Common myeloid progenitor, CD34-positive (primary cell): ENCODE results near the gene MAPK8IP2.
"Not testable (repeated sequence)": the region's sequence is repeated elsewhere in the genome, so short reads cannot be mapped to it uniquely, and the experiment has no call there.

Experiments
- CTCF ChIA-PET: fragments of 350-600 bp; sonication (Branson Sonifier 250); formaldehyde crosslinking; loops from one replicate; lab custom pipeline; 2021; ENCODE audit warnings: antibody characterized with exemption; lab: Charles Lee
- POLR2A ChIA-PET: fragments of 350-600 bp; sonication (Branson Sonifier 250); formaldehyde crosslinking; loops from one replicate; lab custom pipeline; 2021; ENCODE audit warnings: antibody characterized with exemption; lab: Charles Lee
- DNase-seq, 3 donors: peaks; one replicate each; pipeline versions ENCODE4 v3.0.0 to v3.0.0-alpha.2; 2013
- H3K27ac ChIP-seq, 2 experiments: 1 replicate in 1 of 2; 2 replicates in 1 of 2; pipeline ENCODE4 v1.7.0; 2013; ENCODE audit warnings: inconsistent platforms in 2 of 2, low read length in 2 of 2, mild to moderate bottlenecking in 2 of 2, low read depth in 1 of 2, moderate library complexity in 1 of 2; ENCODE audit not compliant: severe bottlenecking in 2 of 2, insufficient read depth in 1 of 2, poor library complexity in 1 of 2
- H3K27me3 ChIP-seq, 5 experiments: replicated peaks in 2 of 5; 1 replicate in 3 of 5; 2 replicates in 2 of 5; pipeline versions ENCODE4 v1.6.1 to v1.7.0; 2013; ENCODE audit warnings: low read length in 4 of 5, mild to moderate bottlenecking in 2 of 5, moderate library complexity in 2 of 5, inconsistent platforms in 1 of 5; ENCODE audit not compliant: insufficient read depth in 5 of 5, control insufficient read depth in 4 of 5
- H3K36me3 ChIP-seq, 4 experiments: 1 replicate in 2 of 4; 2 replicates in 2 of 4; pipeline versions ENCODE4 v1.6.1 to v1.7.0; 2013; ENCODE audit warnings: low read length in 3 of 4, control low read depth in 1 of 4, mild to moderate bottlenecking in 1 of 4; ENCODE audit not compliant: control insufficient read depth in 4 of 4, insufficient read depth in 4 of 4
- H3K4me1 ChIP-seq, 4 experiments: 1 replicate in 3 of 4; 2 replicates in 1 of 4; pipeline versions ENCODE4 v1.6.1 to v1.7.1; 2013; ENCODE audit warnings: low read length in 3 of 4, mild to moderate bottlenecking in 3 of 4, control low read depth in 1 of 4, inconsistent platforms in 1 of 4, moderate library complexity in 1 of 4; ENCODE audit not compliant: control insufficient read depth in 4 of 4, insufficient read depth in 4 of 4; ENCODE audit errors: control extremely low read depth in 1 of 4
- H3K4me3 ChIP-seq, 7 experiments: 1 replicate in 4 of 7; 2 replicates in 3 of 7; pipeline versions ENCODE4 v1.5.1 to v1.7.0; 2013; ENCODE audit warnings: mild to moderate bottlenecking in 7 of 7, low read length in 6 of 7, moderate library complexity in 6 of 7, inconsistent platforms in 2 of 7, low read depth in 2 of 7, control low read depth in 1 of 7; ENCODE audit not compliant: insufficient read depth in 4 of 7, control insufficient read depth in 1 of 7; ENCODE audit errors: extremely low read depth in 1 of 7
- H3K9me3 ChIP-seq, 5 experiments: 1 replicate in 4 of 5; 2 replicates in 1 of 5; pipeline versions ENCODE4 v1.6.1 to v1.7.1; 2013; ENCODE audit warnings: low read length in 4 of 5, mild to moderate bottlenecking in 2 of 5, inconsistent platforms in 1 of 5, low read depth in 1 of 5, moderate library complexity in 1 of 5; ENCODE audit not compliant: control insufficient read depth in 4 of 5, insufficient read depth in 2 of 5; ENCODE audit errors: control extremely low read depth in 1 of 5
- WGBS: methylation state at CpG from one replicate; pipeline ENCODE4 v1.1.5; 2013; ENCODE audit not compliant: insufficient coverage; 5-methylcytosine and 5-hydroxymethylcytosine counted together

The MAPK8IP2 gene

DNA sequence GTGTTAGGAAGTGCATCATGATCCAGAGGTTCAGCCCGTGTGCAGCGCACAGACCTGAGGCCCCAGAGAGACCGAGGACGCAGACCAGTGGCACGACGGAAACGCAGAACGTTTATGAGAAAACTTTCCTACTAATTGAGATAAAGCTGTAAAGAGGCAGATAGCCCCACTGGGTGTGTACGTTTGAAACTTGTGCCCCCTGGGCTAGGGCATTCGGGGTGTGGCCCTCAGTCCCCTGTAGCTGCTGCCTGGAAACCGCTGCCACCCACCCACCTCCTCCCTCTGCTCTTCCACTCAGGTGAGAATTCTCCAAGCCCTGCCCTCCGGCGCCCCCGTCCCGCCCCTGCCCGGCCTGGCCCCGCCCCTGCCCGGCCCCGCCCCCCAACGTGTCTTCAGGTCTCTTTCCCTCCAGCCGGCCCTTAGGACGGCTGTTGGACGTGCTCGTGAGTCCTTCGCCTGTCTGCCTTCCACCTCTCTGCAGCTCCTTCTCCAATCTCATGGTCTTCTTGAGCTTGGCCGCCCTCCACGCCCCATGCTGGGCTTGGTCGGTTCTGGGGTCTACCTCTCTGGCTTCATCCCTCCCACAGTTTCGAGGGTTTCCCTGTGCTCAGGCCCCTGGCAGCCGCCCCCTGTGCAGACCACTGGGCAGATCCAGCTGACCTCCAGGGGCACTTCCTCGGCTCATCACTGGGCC is 12.1 kb downstream of the MAPK8IP2 start:
- POLR2A ChIA-PET, result no interaction called here

DNA sequence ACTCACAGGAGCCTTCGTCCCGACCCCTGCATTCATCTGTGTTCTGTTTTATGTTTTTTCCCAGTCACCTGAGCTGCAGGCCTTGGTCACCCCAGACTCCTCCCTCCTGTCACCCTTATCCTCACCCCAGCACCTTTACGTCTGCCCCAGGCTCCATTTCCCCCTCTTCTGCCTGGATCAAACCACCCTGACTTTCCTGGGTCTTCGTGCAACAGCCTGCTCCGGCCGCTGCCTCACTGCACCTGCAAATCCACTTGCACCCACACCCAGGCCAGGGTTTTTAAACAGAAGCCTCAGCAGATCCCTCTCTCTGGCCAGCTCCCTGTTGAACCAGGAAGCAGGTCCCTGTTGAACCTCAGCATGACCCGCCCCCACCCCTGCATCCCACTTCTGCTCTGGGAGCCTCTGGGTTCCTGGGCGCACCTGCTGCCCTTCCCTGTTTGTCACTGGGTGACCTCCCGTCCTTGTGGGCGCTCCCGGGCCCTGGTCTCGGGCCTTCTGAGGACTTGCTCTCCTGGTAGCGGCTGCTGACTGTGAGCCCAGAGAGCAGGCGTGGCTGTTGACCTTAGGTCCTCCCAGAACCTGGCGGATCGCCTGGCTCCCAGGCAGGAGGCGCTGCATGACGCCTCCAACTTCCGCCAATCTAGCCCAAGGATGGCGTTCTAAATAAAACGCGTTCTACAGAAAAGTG is 12.8 kb downstream of the MAPK8IP2 start:
- Histone ChIP-seq H3K36me3 (no peaks in the 10 kb centered on the region), H3K27ac (no peak overlapping the region), H3K4me3 (no peak overlapping the region), H3K4me1 (no peaks in the 10 kb centered on the region), H3K27me3 (peaks cover 0 to 38% (median 6%) of the 10 kb centered on the region in 5 experiments), H3K9me3 (no peaks in the 10 kb centered on the region)
- ChIA-PET POLR2A (no interaction called here), CTCF (interaction anchor here (0.6 to 1.3 kb wide), 2 partner anchors 9 to 45 kb away, joined by 3 read pairs; no protein-coding TSS in a partner anchor)
- WGBS, result 91% methylated on average over 21 of the region's 22 CpGs
- DNase-seq, result peak in 1 of 3 donors; percentile 26

More for the DNA sequence above, 12.1 kb downstream of the MAPK8IP2 start:
- H3K4me1 ChIP-seq, result no peaks in the 10 kb centered on the region
- H3K9me3 ChIP-seq, result no peaks in the 10 kb centered on the region
- H3K36me3 ChIP-seq, result no peaks in the 10 kb centered on the region
- DNase-seq, result peak in 1 of 3 donors; percentile 19
- CTCF ChIA-PET, result interaction anchor here (0.9 to 1.3 kb wide), 4 partner anchors 8 to 72 kb away, joined by 3 to 8 read pairs (median 3); no protein-coding TSS in a partner anchor
- no peak overlapping the region for H3K4me3 ChIP-seq
- H3K27ac ChIP-seq, result no peak overlapping the region
- WGBS, result 55% methylated on average over 22 of the region's 31 CpGs
- peaks cover 0 to 43% (median 6%) of the 10 kb centered on the region in 5 experiments for H3K27me3 ChIP-seq

DNA sequence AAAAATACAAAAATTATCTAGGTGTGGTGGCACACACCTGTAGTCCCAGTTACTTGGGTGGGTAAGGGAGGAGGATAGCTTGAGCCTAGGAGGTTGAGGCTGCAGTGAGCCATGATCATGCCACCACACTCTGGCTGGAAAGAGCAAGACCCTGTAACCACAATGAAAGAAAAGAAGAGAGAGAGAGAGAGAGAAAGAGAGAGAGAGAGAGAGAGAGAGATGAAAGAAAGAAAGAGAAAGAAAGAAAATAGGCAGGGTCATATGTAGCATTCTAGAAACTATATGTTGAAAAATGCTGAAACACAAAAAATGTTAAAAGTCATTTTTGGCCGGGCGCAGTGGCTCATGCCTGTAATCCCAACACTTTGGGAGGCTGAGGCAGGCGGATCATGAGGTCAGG is 13.7 kb downstream of the MAPK8IP2 start:
- H3K4me1 ChIP-seq, POLR2A ChIA-PET, H3K4me3 ChIP-seq, DNase-seq, H3K27ac ChIP-seq, H3K36me3 ChIP-seq, H3K9me3 ChIP-seq: not testable (repeated sequence)
- H3K27me3 ChIP-seq, result peaks cover 0 to 38% (median 6%) of the 10 kb centered on the region in 5 experiments
- CTCF ChIA-PET, result interaction anchor here (0.6 kb wide), 1 partner anchor 46 kb away, joined by 3 read pairs; no protein-coding TSS in a partner anchor
- WGBS, result 100% methylated on average over 1 of the region's 3 CpGs

DNA sequence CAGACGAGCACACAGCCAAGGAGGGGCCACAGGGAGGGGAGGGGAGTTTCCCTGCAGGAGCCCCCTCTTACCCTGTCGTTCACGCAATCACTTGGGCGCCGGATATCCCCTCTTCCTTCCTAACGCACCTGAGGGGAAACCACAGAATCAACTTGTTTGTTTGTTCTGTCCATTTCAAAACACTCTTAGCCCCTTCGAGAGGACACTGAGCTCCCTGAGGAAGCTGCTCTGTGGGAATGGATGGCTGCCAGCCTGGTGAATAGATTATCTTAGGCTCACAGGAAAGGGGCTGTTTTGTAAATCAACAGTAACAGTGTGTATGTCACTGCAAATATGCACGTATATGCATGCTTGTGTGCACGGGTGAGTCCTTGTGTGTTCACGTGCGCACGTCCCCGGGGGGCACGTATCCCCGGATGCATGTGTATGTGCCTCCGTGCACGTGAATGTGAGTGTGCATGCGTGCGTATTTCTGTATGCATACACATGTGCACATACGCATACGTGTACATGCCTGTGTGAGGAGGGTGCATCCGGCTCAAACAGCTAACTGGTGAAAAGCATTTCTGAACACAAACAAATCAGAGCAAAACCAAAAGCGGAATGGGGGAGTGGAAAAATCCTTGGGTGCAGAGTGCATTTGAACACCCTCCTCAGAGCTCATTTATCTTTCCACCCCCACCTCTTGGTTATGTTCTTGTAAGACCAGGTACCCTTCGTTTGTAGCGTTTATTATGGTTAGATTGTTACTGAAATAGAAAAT is 20.2 kb downstream of the MAPK8IP2 start:
- Histone ChIP-seq H3K4me1 (peaks cover 13 to 35% (median 29%) of the 10 kb centered on the region in 4 experiments), H3K4me3 (peak overlapping the region in 6 of 7 experiments; percentile 61 to 82 (median 66)), H3K9me3 (no peaks in the 10 kb centered on the region), H3K27ac (no peak overlapping the region), H3K27me3 (no peaks in the 10 kb centered on the region), H3K36me3 (peaks cover 2 to 11% (median 4%) of the 10 kb centered on the region in 4 experiments)
- peak; percentile 74 to 92 (median 88) for DNase-seq
- 0% methylated on average over 9 of the region's 25 CpGs for WGBS
- ChIA-PET CTCF (interaction anchor here (0.7 to 2.6 kb wide), 40 partner anchors 9 to 375 kb away, joined by 3 to 15 read pairs (median 4); partner anchors contain the start of genes CPT1B, SCO2, SHANK3 and SYCE3), POLR2A (interaction anchor here (0.7 to 1.8 kb wide), 4 partner anchors 19 to 95 kb away, joined by 3 to 15 read pairs (median 5); partner anchors contain the start of genes SCO2 and SHANK3)

DNA sequence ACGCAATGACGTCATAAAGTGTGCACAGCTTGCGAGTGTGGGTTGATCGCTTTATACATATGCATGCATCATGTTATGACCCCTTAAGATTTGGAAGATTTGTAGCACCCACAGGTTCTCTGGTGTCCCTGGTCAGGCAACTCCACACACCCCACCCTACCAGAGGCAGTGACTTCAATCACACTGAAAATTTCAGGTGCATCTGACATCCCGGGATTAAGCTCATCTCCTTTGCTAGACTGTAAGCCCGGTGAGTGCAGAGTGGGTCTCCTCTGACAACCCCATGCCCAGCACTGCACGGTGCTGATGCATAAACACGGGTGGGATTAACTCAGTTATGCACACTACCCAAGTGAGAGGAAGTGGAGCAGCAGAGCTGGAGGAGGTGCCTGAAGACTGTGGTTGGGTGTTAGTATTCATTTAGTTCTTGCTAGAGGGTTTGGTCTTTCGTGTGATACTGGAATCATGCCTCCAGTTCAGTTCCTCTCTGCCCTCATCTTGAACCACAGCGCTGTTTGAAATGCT is 20.8 kb downstream of the MAPK8IP2 start:
- Histone ChIP-seq H3K4me3 (peak overlapping the region; percentile 0 to 82 (median 64)), H3K27me3 (no peaks in the 10 kb centered on the region), H3K9me3 (no peaks in the 10 kb centered on the region), H3K27ac (peak overlapping the region; percentile 33 to 68), H3K4me1 (peaks cover 13 to 35% (median 29%) of the 10 kb centered on the region in 4 experiments), H3K36me3 (peaks cover 2 to 11% (median 6%) of the 10 kb centered on the region in 4 experiments)
- peak; percentile 38 to 83 (median 77) for DNase-seq
- CTCF ChIA-PET, result interaction anchor here (0.8 to 2.6 kb wide), 28 partner anchors 9 to 164 kb away, joined by 3 to 15 read pairs (median 4); partner anchors contain the start of genes CPT1B, SCO2, SHANK3 and SYCE3
- POLR2A ChIA-PET, result interaction anchor here (1.7 to 1.8 kb wide), 2 partner anchors 51 to 96 kb away, joined by 6 to 15 read pairs; partner anchors contain the start of genes SCO2 and SHANK3
- WGBS, result 0% methylated on average over 5 of the region's 10 CpGs

DNA sequence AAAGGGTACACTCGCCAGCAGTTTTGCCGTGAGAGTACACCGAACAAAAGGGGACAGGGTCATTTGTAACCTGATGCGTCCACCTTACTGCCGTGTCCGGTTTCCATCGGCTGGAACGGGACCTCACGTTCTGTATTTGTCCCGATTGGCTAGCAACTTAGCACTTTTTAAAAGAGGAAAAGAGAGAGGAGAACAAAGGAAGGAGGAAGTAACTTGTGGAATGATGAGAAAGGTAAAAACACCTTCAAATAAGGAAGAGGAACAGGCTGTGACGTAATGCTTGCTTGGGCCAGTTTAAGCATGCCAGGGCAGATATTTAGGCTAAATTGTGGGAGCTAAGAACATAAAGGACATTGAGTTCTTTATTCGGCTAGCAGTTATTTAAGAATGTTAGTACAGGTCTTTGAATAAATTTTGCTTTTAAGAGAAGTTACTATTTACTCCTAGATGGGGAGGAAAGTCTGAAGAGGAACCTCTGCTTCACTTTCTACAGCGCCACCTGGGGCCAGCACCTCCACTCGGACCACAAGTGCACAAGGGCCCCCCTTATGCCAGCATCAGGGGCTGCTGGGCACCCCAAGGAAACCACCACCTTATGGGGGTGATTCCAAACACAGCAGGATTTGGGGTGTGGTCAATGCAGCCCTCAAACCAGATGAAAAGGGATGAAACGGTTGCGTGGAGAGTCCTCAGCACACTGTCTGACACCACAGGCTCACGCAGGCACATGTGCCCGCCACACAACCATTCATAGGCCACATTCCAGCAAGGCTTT is 21.5 kb downstream of the MAPK8IP2 start:
- ChIA-PET POLR2A (no interaction called here), CTCF (interaction anchor here (0.8 to 2.6 kb wide), 14 partner anchors 9 to 125 kb away, joined by 3 to 15 read pairs (median 5); partner anchors contain the start of genes CPT1B and SYCE3)
- H3K4me3 ChIP-seq, result peak overlapping the region; percentile 0 to 82 (median 64)
- H3K4me1 ChIP-seq, result peaks cover 13 to 35% (median 30%) of the 10 kb centered on the region in 4 experiments
- H3K9me3 ChIP-seq, result no peaks in the 10 kb centered on the region
- H3K27me3 ChIP-seq, result no peaks in the 10 kb centered on the region
- H3K36me3 ChIP-seq, result peaks cover 2 to 11% (median 6%) of the 10 kb centered on the region in 4 experiments
- peak; percentile 45 to 64 (median 57) for DNase-seq
- 20% methylated on average over 17 of the region's 18 CpGs for WGBS
- H3K27ac ChIP-seq, result peak overlapping the region; percentile 33 to 68
